AG04449 (cell line): ENCODE results near the gene ESR2.
"Not testable (repeated sequence)": the region's sequence is repeated elsewhere in the genome, so short reads cannot be mapped to it uniquely, and the experiment has no call there.

Experiments used
- CTCF ChIA-PET: fragments of 350-600 bp; formaldehyde crosslinking; extraction: SDS; loops from one replicate; lab custom pipeline; 2021; ENCODE audit warnings: antibody characterized with exemption; lab: Yijun Ruan, JAX
- POLR2A ChIA-PET: fragments of 400-600, 350-600 bp; formaldehyde crosslinking; extraction: SDS; loops from one replicate; lab custom pipeline; 2020; ENCODE audit warnings: antibody characterized with exemption, inconsistent platforms; lab: Yijun Ruan, JAX
- DNase-seq: peaks from one replicate; pipeline ENCODE4 v3.0.0-alpha.2; 2010; ENCODE audit warnings: low read depth, low spot score
- H3K4me3 ChIP-seq: 2 replicates; pipeline ENCODE4 v1.5.1; 2011; ENCODE audit warnings: low read depth, mild to moderate bottlenecking, control low read depth, low read length
- TF ChIP-seq, protein P1 (sequence below): IDR thresholded peaks from one replicate; pipeline ENCODE4 v1.5.1; 2011; ENCODE audit warnings: mild to moderate bottlenecking, moderate library complexity, low read length, control low read depth, inconsistent platforms; ENCODE audit not compliant: insufficient read depth; ENCODE audit errors: missing control alignments

The ESR2 gene

GRCh38 chr14:64326502-64326901, 32.3 kb upstream of the ESR2 start:
- ChIA-PET CTCF (interaction anchor here (1.4 kb wide), 1 partner anchor 22 kb away, joined by 5 read pairs; no protein-coding TSS in a partner anchor), POLR2A (no interaction called here)
- TF ChIP-seq, protein P1, sequence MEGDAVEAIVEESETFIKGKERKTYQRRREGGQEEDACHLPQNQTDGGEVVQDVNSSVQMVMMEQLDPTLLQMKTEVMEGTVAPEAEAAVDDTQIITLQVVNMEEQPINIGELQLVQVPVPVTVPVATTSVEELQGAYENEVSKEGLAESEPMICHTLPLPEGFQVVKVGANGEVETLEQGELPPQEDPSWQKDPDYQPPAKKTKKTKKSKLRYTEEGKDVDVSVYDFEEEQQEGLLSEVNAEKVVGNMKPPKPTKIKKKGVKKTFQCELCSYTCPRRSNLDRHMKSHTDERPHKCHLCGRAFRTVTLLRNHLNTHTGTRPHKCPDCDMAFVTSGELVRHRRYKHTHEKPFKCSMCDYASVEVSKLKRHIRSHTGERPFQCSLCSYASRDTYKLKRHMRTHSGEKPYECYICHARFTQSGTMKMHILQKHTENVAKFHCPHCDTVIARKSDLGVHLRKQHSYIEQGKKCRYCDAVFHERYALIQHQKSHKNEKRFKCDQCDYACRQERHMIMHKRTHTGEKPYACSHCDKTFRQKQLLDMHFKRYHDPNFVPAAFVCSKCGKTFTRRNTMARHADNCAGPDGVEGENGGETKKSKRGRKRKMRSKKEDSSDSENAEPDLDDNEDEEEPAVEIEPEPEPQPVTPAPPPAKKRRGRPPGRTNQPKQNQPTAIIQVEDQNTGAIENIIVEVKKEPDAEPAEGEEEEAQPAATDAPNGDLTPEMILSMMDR: no peak
- no peak overlapping the region for H3K4me3 ChIP-seq
- no peak for DNase-seq

DNA sequence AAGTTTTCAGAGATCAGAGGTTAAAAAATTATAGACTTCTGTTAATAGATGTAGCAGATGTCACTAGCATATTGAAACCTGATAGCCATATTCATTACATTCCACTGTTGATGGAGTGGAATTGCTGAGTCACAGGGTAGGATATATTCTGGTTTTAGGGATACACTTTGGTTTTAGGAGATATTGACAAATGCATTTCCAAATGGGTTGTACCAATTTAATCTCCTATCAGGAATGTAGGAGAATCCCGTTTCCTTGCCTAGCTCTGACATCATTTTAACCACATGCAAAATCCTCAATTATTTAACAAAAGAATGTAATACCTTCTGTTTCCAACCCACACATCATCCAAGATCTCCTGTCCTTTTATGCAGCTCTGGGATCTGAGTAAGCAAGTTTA, 30.7 kb upstream of the ESR2 start:
- ChIA-PET CTCF (interaction anchor here (1.2 kb wide), 1 partner anchor 18 kb away, joined by 3 read pairs; no protein-coding TSS in a partner anchor), POLR2A (no interaction called here)
- TF ChIP-seq, protein P1: no peak
- no peak for DNase-seq
- H3K4me3 ChIP-seq: no peak overlapping the region

DNA sequence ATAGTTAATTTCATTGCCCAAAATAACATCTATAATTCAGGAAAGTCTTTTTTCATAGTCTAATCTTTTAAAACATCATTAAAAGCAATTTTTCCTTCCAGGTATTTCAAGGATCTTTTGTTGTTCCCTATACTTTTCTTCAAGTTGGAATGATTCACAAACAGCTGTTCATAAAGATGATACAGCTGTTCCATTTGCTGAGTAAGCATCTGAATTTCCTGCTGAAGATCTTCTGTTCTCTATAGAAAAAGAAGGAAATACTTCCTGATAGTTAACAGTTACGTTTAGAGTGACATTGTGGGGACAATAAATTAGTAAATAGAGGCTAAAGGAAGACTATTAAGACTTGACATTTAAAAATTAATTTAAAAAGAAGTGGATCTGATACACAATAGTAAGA, 30.3 kb upstream of the ESR2 start:
- CTCF ChIA-PET: interaction anchor here (1.2 kb wide), 1 partner anchor 19 kb away, joined by 3 read pairs; no protein-coding TSS in a partner anchor
- no peak overlapping the region for H3K4me3 ChIP-seq
- POLR2A ChIA-PET: no interaction called here
- no peak for DNase-seq
- TF ChIP-seq, protein P1: no peak

DNA sequence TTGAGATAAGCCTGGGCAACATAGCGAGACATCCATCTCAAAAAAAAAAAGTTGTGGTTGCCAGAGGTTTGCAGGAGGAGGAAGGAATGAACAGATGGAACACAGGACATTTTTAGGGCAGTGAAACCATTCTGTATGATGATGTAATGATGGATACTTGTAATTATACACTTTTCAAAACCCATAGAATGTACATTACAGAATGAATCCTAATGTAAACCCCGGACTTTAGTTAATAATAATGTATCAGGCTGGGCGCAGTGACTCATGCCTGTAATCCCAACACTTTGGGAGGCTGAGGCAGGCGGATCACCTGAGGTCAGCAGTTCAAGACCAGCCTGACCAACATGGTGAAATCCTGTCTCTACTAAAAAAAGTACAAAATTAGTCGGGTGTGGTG, 26.2 kb upstream of the ESR2 start:
- CTCF ChIA-PET: interaction anchor here (1.0 to 1.1 kb wide), 2 partner anchors 16 to 21 kb away, joined by 3 read pairs; no protein-coding TSS in a partner anchor
- POLR2A ChIA-PET, DNase-seq, H3K4me3 ChIP-seq: not testable (repeated sequence)

DNA sequence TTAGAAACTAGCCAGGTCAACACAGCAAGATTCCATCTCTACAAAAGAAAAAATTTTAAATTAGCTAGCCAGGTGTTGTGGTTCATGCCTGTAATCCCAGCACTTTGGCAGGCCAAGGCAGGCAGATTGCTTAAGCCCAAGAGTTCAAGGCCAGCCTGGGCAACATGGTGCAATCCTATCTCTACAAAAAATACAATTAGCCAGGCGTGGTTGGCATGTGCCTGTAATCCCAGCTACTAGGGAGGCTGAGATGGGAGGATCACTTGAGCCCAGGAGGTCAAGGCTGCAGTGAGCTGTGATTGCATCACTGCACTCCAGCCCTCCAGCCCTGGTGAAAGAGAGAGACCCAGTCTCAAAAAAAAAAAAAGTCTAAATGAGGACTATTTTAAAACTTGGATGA, 24.5 kb upstream of the ESR2 start:
- POLR2A ChIA-PET, H3K4me3 ChIP-seq, DNase-seq: not testable (repeated sequence)
- CTCF ChIA-PET: interaction anchor here (1.0 kb wide), 1 partner anchor 15 kb away, joined by 4 read pairs; no protein-coding TSS in a partner anchor

GRCh38 chr14:64303471-64303917, 9.3 kb upstream of the ESR2 start:
- POLR2A ChIA-PET: interaction anchor here (0.6 kb wide), 1 partner anchor 9 kb away, joined by 3 read pairs; no protein-coding TSS in a partner anchor

DNA sequence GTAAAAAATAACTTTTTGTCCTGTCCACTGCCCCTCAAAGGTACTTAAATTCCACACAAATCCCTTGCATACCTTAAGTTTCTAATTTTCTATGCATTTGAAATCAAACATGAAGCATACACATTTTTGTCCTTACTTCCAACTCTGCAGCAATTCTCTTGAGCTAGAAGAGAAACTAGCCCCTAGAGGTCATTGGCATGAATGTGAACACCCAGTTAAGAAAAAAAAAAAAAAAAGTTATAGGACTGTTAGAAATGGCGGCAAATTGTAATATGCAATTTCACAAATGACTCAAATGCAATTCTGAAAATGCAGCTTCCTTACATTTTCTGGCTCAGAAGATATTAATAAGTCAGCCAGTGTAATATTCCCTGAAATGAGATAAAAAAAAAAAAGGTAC, 4.6 kb upstream of the ESR2 start:
- DNase-seq: no peak
- TF ChIP-seq, protein P1: no peak
- ChIA-PET CTCF (interaction anchor here (0.8 to 7.4 kb wide), 7 partner anchors 21 to 499 kb away, joined by 3 to 95 read pairs (median 5); no protein-coding TSS in a partner anchor), POLR2A (no interaction called here)
- no peak overlapping the region for H3K4me3 ChIP-seq

More at GRCh38 chr14:64303471-64303917, 9.3 kb upstream of the ESR2 start:
- DNase-seq: no peak
- TF ChIP-seq, protein P1: peak; percentile 58
- CTCF ChIA-PET: interaction anchor here (0.7 to 7.7 kb wide), 79 partner anchors 9 to 921 kb away, joined by 3 to 124 read pairs (median 4); partner anchors contain the start of genes ESR2 and WDR89
- H3K4me3 ChIP-seq: no peak overlapping the region
